HG02588 (cell line): ENCODE results near the gene MOB3B.

Experiments
- ATAC-seq: cut with Tn5 transposase; IDR thresholded peaks from one replicate; pipeline ENCODE4 v1.9.1; 2021; ENCODE audit warnings: mild to moderate bottlenecking, moderate library complexity; ENCODE audit not compliant: unreplicated experiment

MOB3B gene

DNA sequence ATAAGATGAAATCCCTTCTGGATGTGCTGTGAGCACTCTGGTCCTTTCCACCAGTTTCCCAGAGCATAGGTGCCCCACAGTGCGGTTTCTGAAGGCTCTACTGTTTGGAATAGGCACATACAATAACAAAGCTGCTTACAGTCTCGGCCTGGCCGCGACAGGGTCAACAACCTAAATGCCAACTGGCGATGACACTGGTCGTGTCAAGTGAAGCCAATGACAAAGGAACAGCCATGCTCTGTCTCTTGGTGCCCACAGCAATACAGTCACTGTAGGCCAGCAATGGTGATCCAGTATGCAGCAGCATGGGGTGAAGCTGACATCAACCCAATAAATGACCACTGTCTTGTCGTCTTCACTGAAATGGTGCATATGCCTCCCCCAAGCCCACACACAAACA, 184.8 kb downstream of the MOB3B start:
- no peak for ATAC-seq

DNA sequence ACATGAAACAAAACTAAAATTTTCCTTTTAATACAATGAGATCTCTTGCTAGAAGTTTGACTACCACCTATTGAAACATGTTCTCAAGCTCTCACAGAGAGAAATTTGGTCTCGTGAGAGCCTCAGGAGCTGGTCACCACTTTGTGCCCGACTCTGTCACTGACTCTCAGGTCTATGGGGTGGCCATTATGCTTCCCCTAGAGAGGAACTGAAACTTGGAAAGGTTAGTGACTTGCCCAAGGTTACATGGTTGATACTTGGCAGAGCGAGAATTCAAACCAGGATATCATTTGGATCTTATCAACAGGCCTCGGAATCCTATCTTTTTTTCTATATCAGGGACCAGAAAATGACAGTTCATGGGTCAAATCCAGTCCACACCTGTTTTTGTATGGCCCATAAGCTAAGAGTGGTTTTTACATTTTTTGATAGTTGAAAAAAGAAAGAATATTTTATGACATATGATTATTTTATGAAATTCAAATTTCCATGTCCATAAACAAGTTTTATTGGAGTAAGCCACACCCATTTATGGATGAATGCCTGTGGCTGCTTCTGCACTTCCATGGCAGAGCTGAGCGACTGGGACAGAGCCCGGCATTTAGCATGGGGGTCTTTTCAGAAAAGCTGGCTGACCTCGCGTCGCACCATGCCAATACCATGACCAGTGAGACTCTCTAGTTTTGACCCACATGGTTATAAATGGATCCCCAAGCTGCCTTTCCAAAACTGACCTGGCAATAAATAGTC, 187.9 kb downstream of the MOB3B start:
- ATAC-seq: no peak

DNA sequence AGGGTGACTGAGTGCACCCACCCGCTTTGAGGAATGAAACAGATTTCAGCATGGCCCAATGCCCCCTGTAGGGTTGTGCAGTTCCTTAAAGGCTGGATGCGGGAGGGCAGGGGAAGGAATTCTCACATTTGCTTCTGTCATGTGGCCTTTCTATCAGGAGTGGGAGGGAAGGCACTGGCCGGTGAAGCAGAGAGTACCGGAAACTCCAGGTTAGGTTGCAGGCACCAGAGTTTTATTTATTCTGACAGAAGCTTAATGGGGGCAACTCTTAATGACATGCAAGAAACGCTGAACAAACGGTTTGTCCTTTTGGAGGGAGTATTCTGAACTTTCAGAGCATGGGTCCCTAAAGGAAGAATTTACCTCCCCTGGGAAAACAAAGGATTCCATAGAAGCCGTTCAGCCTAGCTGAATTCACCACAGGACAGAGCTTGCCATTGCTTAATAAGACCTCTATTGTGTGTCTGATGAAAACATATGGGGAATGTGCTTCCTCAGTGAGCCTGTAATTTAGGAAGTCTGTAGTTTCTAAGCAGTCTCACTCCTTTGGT, 188.6 kb downstream of the MOB3B start:
- ATAC-seq: no peak

DNA sequence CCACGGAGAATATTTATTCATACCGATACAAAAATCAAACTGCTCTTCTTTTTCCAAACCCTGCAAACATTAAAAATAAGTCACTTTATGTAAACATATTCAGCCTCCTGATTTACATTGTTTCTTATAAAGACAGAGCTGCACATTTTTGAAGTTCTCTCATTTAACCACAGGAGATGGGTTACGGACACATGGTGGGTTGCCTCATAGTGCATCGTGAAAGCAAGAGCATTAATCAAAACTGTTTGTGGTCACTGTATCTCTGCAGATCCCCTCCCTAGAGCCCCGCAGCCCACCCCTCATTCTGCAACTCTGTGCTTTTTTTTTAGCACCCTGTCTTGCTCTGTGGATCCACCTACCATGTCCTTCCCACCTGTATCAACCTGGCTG, 189.3 kb downstream of the MOB3B start:
- no peak for ATAC-seq

DNA sequence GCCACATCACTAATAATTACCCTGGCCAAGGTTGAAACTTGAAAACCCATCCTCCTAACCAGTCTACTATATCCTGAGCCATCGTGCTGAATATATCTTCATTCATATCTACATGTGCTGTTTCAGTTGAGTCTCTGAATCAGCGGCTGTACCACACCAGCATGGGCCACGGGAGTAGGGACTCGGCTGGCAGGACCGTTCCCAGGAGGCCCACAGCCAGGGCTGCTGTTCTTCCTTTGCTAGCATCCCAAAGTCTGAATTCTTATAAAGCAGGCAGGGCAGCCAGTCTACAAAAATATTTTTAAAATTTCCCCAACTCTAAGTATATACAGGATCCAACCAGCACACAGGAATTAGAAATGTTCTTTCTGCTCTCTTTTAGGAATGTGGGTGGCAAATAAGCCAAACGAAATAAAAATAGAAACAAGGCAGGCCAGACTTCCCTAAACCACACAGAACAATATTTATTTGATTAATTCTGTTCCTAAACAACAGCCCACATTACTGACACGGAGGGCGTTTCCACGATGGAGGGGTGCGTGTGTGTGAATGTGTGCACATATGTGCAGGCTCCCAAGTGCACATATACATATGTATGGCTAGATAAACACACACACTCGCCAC, 189.8 kb downstream of the MOB3B start:
- no peak for ATAC-seq

DNA sequence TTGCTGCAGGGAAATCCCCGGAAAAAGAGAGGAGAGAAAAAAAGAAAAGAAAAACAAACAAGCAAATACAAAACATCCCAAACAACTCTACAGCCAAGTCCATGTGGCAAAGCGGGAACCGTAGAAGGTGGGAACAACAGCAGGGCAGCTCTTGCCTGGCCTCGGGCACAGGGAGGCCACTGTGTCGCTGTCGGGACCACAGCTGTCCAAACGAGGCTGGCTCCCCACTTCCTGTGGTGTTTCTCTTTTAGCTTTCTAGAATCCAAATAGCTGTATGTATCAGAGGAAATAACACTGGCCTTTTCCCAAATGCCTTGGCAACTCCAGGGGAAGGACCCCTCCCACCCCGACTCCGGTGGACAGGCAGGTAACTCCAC, 191.1 kb downstream of the MOB3B start:
- no peak for ATAC-seq

DNA sequence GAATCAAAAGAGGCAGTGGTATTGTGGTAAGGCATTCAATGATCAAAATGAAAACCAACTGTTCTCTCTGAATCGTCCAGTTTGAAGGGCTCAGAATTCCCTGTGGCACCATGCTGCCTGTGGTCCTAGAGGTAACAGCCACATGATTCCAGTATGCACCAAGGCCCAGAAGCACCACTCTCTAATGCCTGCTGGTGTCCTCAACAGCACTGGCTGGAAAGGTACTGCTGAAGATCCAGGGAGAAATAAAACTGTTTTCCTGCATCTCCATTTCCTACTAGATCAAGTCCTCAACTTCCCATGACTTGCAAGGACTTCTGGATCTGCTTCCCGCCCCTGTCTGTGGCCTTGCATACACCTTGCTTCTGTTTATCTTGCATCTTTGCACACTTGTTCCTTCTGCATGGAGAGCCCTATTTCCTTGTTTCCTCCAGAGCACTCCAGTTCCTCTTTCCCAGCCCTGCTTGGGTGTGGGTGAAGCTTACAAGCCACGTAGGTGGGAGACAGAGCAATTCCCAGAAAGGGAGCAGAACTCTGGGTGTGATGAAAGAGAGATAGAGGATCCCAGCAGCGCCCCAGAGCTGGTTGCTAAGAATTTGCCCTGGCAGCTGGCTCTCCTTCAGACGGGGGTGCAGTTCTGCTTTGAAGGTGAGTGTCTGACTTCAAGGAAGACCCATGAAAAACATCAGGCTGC, 191.6 kb downstream of the MOB3B start:
- ATAC-seq: no peak

DNA sequence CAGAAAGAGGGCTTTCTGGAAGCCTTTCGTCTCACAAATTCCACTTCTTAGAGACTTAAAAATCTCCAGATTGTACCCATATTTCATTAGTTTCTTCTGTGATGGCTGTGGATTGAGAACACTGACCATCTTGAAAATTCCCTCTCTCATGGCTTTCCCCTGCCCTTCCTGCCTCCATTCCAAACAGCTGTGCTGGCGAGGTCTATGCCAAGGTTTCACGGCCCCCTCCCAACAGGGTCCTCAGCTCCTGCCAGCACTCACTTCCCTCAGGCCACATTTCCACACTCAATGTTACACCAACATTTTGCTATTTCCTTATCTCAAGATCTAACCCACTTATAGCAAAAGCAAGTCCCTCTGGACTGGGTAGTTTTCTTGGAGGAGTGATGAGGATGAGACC, 192.4 kb downstream of the MOB3B start:
- ATAC-seq: no peak

DNA sequence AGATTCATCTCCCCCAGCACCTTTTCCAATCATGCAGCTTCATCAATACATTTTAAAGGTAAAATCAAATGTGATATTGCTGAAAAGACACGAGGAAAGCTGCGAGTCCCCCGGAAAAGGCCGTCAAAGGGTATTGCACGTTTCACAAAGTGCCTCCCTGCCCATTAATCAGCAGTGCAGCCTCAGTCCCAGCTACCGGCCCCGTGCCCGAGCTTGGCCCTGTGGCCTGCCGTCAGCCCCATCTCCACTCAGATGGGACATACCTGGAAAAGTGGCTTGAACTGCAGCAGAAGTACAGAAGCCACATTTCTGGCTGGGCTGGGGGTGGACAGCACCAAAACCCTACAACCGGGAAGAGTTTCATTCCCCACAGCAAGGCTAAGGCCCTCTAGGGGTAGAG, 192.8 kb downstream of the MOB3B start:
- ATAC-seq: no peak

DNA sequence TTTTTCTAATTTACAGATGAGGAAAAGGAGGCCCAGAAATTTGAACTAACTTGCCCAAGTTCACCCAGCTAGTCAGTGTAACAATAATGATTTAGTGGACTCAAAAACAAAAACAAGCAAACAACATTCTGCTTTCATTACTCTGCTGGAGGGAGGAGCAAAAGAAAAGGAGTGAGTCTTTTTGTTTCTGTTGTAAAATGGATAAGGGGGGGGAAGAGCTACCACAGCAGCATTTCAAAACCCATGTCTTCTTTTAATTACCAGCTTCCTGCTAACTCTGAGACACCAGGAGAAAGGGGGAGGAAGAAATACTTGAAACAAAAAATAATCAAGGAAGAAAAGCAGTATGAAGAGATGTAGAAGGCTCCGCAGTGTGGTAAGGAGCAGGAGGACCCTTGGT, 193.5 kb downstream of the MOB3B start:
- ATAC-seq: no peak

DNA sequence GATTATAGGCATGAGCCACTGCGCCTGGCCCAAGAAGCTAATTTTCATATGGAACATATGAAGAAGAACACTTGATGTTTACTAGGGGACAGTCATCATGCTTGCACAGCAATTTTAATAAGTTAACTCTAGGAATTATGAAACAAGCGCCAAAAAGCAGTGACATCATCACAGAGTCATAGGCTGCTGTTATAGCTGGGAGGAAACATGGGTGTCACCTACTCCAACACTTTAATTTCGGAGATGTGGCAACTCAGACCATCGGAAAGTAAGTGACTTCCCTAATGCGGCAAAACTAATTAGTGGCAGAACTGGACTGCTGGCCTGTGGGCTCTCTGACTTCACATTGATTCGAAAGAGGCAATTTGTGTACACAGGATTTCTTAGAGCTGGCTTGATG, 194.5 kb downstream of the MOB3B start:
- ATAC-seq: no peak

DNA sequence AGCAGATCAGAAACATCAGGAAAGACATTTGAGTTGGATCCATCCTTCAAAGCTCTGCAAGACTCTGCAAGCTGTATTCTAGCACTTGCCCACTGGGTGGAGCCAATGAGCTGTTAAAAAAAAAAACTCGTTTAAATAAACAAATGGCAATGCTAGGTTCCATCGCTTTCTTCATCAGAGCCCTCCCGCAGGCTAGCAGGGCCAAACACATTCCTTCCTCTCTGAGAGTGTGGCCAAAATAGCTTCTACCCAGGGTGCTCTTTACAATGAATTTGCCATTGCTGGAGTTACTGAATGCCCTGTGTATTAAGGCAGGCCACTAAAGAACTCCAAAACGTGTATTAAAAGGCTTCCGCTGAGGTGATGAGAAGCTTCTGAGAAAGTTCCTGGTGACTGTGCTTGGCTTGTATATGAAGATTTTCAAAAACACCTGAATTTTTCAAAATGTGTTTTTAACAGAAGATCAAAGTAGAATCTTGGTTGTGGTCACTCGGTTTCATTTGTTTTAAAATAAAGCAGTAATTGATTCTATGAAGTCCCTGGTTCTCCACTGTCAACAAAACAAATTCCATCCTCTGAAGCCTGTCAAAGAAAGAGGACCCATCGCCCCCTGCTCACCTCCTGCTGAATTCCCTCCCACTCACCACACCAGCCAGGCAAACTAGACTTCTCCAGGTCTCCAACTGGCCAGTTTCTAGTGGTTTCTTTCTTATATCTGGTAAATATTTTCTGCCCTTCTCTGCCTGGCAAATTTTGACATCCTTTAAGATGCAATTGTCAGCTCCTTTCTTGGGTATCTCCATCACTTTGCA, 196.2 kb downstream of the MOB3B start:
- peak; percentile 74 for ATAC-seq

DNA sequence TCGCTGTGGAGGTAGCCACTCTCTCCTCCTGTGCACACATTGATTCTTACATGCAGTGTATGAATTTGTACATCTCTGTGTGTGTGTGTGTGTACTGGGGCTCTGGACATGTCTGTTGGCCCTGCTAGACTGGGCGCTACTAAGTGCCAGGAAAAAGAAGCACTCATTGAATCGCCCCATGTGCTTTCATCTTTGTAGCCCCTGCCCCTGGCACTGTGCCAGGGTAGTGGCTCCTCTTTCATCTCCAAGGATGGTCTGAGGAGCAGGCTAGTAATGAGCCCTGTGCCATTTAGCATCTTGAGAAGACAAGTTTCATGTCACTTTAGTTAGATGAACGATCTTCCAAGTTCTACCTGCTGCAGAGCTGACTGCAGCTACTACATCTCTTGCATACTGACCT, 198.2 kb downstream of the MOB3B start:
- ATAC-seq: no peak

DNA sequence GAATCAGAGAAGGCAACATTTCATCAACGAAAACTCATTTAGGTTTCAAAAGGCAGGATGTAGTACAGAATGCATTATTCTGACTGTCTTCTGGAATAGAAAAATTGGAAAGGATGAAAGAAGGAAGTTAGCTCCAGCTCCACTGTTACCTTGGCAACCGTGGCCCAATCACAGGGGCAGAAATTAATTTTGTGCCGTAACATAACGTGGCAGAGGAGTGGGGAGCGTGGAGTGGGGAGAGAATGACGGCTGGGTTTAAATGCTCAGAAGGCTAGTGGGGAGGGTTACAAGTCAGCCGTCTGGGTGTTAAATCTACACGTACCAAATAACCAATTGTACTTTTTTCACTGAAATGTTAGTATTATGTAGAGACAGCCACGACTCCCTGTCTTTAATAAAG, 200.3 kb downstream of the MOB3B start:
- no peak for ATAC-seq

DNA sequence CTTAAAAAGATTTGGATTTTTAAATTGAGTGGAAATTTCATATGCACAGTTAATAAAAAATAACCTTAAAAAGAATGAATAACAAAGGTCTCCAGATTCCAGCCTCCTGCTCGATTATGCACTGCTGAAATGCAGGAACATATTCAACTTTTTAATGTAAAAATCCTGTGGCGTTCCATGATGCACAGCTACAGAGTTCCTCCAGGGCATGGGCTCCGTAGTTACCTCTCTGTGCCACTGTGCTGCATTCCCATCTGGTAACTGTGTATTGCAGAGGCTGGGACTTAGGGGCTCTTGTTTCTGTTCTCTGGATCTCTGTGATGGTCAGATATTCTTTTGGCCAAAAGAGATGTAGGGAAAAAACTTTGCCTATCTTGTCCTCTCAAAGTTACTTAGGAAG, 201.1 kb downstream of the MOB3B start:
- no peak for ATAC-seq

DNA sequence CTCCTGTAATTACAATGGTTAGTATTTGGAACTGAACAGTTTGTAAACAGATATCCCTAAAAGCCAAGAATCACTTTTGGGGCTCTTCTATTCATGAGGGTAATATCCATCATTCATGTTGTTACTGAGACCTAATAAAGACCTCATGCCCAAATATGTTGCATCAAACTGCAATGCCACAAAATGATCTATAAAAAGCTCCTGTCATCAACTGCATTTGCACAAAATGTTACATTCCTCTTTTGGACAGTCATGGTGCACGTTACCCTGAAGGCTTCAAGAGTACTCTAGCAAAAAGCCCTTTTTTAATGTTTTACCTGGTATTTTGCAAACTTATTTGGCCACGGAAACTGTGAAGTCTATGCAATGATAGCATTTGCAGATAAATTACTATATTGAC, 218.4 kb downstream of the MOB3B start:
- ATAC-seq: no peak

DNA sequence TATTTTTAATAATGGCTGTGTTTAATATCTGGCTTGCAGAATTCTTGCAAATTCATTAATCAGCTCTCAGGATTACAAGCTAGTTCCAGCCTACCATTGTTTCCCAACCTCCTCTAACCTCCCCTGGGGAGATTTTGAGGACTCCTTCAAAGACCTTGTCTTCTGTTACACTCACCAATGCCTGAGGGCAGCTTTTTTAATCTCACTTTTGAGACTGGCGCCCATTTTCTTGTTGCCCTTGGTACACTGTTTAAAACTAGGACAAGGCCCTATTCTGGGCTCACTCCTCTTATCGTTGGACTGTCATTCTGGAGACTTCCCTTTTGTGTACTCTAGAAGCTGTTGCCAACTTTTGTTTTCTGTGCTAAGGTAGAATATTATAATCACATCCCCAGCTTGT, 219.0 kb downstream of the MOB3B start:
- no peak for ATAC-seq

DNA sequence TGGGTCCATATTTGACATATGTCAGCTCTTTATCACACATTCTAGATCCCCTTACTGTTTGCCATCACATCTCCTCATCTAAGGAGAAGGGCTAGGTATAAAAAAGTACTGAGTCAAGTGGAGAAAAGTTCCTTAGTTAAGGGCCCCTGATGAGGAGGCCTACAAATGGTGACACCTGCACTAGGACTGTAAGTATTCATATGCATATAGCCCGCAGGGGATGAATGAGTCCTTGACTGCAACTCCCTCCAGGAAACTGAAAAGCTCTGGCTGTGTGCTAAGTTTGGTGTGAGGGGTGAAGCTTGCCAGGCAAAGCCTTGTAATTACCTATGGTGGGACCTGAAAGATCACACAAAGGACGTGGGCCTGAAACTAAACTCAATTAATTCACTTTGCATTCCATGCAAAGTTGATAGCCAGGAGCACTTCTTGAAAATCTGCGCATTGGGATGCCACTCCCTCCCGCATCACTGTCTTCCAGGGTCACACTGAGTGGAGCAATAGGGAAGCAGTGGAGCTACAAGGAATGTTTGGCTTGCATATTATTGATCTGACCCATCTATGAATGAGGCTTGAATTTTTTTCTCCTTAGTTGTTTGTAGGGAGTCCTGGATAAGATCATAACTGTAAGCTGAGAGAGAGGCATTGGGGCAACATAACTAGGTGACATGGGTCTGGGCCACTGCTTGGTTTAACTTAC, 220.8 kb downstream of the MOB3B start:
- no peak for ATAC-seq

DNA sequence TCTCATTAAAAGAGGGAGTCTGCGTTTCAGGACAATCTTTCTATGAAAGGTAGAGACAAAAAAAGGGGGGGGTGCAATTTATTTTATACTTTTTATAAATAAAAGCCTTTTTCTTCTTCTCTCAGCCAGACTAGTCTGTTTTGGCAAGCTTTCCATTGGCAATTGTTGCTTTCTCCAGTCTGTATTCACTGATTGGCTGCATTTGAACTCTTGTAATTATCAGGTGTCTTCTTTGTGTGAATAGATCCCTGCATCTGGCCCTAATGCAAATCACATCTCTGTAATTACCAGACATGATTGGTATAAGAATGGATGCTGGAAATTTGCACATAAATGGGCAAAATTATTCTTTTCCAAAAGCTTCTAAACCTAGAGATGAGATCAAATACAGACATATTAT, 225.1 kb downstream of the MOB3B start:
- no peak for ATAC-seq

DNA sequence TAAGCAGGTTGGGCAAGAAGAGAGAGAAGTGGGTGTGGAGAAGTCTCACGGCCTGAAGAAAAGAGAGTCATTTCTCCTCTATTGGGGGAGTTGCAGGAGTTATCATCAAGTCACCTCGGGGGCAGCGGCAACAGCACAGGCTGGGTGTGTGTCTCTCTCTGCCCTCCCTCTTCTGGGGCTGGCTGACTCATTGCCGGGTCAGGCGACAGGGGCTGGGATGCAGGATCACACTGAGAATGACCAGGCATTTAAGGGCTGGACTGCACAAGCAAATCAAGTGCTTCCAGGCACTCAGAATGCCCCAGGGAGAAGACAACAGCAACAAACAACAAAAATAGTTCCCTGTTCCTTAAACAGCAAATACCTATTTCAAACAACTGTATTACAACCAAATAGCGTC, 226.4 kb downstream of the MOB3B start:
- ATAC-seq: no peak

DNA sequence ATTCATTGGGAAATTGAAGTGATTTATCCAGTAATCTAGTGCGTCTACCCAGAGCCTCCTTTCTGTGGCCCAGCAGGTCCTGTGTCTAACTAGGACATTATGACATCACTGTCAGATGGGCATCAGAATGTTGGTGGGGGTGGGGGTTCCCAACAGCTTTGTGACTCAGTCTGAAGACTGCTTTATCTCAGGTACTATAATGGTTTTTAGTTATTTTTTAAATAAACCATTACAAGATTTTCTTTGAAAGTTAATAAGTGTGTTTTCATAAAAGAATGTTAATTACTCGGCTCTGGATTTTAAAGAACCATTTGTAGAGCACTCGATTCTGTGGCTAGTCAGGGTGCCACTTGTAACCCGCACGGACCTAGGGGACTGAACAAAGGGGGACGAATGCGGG, 232.6 kb downstream of the MOB3B start, which contains the start of gene EQTN:
Gene EQTN, minus strand, starts transcription at position 101 of the 400 bp plus-strand sequence. Its CDS starts 95 bp downstream, at position 6.
- no peak for ATAC-seq
